Measurements from ENCODE around the gene IRF7. TPM values are rescaled to one million over a fixed set of nuclear protein-coding genes. Genes with fewer than 3 reads are reported as not detected.
"Not testable (repeated sequence)": the region's sequence is repeated elsewhere in the genome, so short reads cannot be mapped to it uniquely, and the experiment has no call there.

The IRF7 gene
- total RNA-seq, 2 experiments from 2014 or later, result 160 to 165 TPM

DNA sequence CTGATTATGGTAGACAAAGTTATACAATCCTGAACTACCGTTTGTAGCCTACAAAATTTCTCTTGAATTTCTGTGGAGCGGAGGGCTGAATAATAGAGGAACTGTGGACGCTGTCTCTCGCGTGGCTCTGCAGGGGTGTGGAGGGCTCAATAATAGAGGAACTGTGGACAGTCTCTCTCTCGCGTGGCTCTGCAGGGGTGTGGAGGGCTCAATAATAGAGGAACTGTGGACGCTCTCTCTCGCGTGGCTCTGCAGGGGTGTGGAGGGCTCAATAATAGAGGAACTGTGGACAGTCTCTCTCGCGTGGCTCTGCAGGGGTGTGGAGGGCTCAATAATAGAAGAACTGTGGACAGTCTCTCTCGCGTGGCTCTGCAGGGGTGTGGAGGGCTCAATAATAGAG lies 37.4 kb upstream of the IRF7 start:
- H3K4me3 Mint-ChIP-seq; ATAC-seq (ENCODE audit: low read depth); H3K36me3 Mint-ChIP-seq; H3K27ac Mint-ChIP-seq; POLR2A ChIA-PET; DNase-seq; H3K9me3 Mint-ChIP-seq; H3K27me3 Mint-ChIP-seq; H3K4me1 Mint-ChIP-seq: not testable (repeated sequence)

- no peak for ATAC-seq (ENCODE audit: low read depth)
Observed at GRCh38 chr11:650482-650881, 34.7 kb upstream of the IRF7 start.

DNA sequence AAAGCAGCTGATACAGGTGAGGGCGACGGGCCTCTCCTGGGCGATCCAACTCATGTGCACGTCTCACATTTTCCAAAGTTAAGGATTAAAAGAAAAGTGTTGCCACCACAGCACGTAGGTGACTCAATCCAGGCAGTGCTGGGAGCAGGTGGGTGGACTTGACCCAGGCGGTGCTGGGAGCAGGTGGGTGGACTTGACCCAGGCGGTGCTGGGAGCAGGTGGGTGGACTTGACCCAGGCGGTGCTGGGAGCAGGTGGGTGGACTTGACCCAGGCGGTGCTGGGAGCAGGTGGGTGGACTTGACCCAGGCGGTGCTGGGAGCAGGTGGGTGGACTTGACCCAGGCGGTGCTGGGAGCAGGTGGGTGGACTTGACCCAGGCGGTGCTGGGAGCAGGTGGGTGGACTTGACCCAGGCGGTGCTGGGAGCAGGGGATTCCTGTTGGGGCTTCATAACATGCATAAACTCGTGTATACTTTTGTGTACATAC lies 32.0 kb upstream of the IRF7 start:
- H3K4me3 Mint-ChIP-seq; H3K36me3 Mint-ChIP-seq; POLR2A ChIA-PET; H3K9me3 Mint-ChIP-seq; ATAC-seq (ENCODE audit: low read depth); DNase-seq; H3K27me3 Mint-ChIP-seq; H3K27ac Mint-ChIP-seq; H3K4me1 Mint-ChIP-seq: not testable (repeated sequence)

More at GRCh38 chr11:650482-650881, 34.7 kb upstream of the IRF7 start:
- Mint-ChIP-seq H3K9me3 (no peaks in the 10 kb centered on the region), H3K36me3 (peaks cover 7% of the 10 kb centered on the region), H3K4me3 (no peak overlapping the region), H3K27me3 (no peaks in the 10 kb centered on the region), H3K27ac (no peak overlapping the region), H3K4me1 (no peaks in the 10 kb centered on the region)
- POLR2A ChIA-PET, result no interaction called here
- no peak for DNase-seq

GRCh38 chr11:646214-646613 lies 30.5 kb upstream of the IRF7 start:
- ATAC-seq (ENCODE audit: low read depth) (no peak), DNase-seq (no peak)
- POLR2A ChIA-PET, result interaction anchor here (0.5 to 1.1 kb wide), 3 partner anchors 30 to 399 kb away, joined by 3 read pairs; partner anchors contain the start of gene IRF7
- H3K9me3 Mint-ChIP-seq, result no peaks in the 10 kb centered on the region
- H3K4me1 Mint-ChIP-seq, result peaks cover 1% of the 10 kb centered on the region
- no peak overlapping the region for H3K4me3 Mint-ChIP-seq
- H3K27me3 Mint-ChIP-seq, result no peaks in the 10 kb centered on the region
- H3K36me3 Mint-ChIP-seq, result peaks cover 2% of the 10 kb centered on the region
- H3K27ac Mint-ChIP-seq, result no peak overlapping the region

DNA sequence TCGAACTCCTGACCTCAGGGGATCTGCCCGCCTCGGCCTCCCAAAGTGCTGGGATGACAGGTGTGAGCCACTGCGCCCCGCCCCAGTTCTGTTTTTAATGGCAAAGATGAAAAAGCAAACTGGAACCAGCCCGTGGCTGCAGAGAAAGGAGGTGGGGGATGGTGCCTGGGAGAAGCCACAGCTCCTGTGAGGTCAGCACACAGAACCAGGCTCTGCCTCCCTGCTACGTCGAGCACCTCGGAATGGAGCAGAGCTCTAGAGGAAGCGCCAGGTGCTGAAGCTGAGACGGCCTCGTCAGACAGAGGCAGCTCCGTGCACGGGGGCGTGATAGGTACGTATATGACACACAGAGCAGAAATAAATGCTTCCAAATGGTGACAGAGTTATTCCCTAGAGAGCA lies 29.8 kb upstream of the IRF7 start:
- peak overlapping the region; percentile 65 for H3K27ac Mint-ChIP-seq
- H3K4me1 Mint-ChIP-seq, result peaks cover 1% of the 10 kb centered on the region
- DNase-seq (no peak), ATAC-seq (ENCODE audit: low read depth) (no peak)
- no peaks in the 10 kb centered on the region for H3K9me3 Mint-ChIP-seq
- POLR2A ChIA-PET, result no interaction called here
- H3K4me3 Mint-ChIP-seq, result no peak overlapping the region
- H3K27me3 Mint-ChIP-seq, result no peaks in the 10 kb centered on the region
- H3K36me3 Mint-ChIP-seq, result peaks cover 2% of the 10 kb centered on the region

DNA sequence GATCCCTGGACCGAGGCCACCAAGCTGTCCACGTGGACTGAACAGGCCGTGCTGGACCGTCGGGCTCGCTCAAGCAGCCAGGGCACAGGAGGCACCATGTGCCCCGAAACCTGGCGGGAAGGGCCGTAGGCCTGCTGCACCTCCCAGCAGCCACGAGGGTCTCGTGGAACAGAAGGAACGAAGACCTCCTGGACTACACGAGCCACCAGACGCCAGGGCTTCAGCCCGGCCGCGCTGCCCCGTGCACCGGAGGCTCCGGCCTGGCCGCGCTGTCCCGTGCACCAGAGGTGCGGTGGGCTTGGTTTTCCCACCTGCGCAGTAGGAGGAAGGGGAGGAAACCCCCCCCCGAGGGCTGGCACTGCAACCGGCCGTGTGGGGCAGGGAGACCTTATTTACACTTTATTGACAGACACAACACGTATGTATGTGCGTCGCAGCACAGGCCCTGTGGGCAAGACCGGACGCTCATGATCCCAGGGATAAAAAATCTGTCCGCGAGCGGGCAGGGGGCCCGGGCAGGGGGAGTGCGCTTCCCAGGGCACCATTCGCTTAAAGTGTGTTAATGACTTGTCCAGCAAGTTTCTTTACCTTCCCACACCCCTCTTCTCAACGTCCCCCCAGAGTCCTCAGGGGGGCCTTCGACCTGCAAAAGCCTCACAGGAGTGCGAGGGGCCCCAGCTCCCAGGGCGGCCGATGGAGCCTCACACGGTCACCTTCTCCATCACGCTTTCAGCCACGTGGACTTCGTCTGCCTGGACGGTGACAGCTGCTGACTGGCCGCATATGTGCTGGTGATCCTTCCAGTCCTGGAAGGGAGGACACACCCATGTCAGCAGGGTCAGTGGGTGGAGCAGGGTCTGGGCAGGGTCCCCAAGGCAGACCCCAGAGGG lies 28.3 kb upstream of the IRF7 start:
- Mint-ChIP-seq H3K27ac (no peak overlapping the region), H3K4me3 (no peak overlapping the region)
- ATAC-seq (ENCODE audit: low read depth), result no peak

GRCh38 chr11:643366-643765 lies 27.6 kb upstream of the IRF7 start:
- DNase-seq, result peak; percentile 24
- POLR2A ChIA-PET, result interaction anchor here (1.2 kb wide), 1 partner anchor 8 kb away, joined by 5 read pairs; no protein-coding TSS in a partner anchor
- no peak for ATAC-seq (ENCODE audit: low read depth)
- no peak overlapping the region for H3K4me3 Mint-ChIP-seq
- peaks cover 5% of the 10 kb centered on the region for H3K4me1 Mint-ChIP-seq
- peaks cover 12% of the 10 kb centered on the region for H3K27me3 Mint-ChIP-seq
- peaks cover 5% of the 10 kb centered on the region for H3K36me3 Mint-ChIP-seq
- H3K27ac Mint-ChIP-seq, result no peak overlapping the region
- no peaks in the 10 kb centered on the region for H3K9me3 Mint-ChIP-seq

More for the DNA sequence above, 28.3 kb upstream of the IRF7 start:
- Mint-ChIP-seq H3K9me3 (no peaks in the 10 kb centered on the region), H3K27me3 (peaks cover 5% of the 10 kb centered on the region), H3K4me1 (peaks cover 3% of the 10 kb centered on the region), H3K36me3 (peaks cover 2% of the 10 kb centered on the region)
- POLR2A ChIA-PET, result interaction anchor here (1.2 kb wide), 1 partner anchor 7 kb away, joined by 5 read pairs; no protein-coding TSS in a partner anchor
- DNase-seq, result no peak

DNA sequence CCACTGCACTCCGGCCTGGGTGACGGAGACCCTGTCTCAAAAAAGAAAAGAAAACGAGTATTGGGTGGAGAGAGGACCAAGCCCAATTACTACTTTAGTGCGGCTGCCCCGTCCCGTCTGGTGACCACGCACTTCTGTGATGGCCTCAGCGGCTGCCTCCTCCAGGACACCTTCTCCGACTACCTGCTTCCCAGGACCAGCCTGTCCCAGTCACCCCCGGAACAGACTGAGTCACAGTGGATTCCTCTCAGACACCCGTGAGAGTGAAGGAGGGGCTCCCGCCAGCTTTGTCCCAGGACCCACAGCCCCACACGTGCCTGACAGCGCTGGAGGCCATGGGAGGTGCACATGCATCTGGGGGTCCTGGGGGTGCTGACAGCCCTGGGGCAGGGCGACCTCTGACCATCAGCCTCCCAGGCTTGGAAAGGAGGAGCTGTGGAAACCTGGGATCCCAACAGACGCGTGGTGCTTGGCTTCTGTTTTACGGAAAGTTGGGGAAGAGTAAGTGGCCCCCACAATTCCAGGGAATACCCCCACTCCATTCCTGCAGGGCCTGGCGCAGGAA lies 26.1 kb upstream of the IRF7 start:
- Mint-ChIP-seq H3K9me3 (no peaks in the 10 kb centered on the region), H3K4me3 (no peak overlapping the region)
- POLR2A ChIA-PET, result interaction anchor here (1.2 kb wide), 1 partner anchor 28 kb away, joined by 4 read pairs; no protein-coding TSS in a partner anchor

GRCh38 chr11:640021-640706 lies 24.4 kb upstream of the IRF7 start:
- H3K4me1 Mint-ChIP-seq, result peaks cover 9% of the 10 kb centered on the region
- H3K9me3 Mint-ChIP-seq, result no peaks in the 10 kb centered on the region
- POLR2A ChIA-PET, result interaction anchor here (1.2 kb wide), 1 partner anchor 11 kb away, joined by 3 read pairs; no protein-coding TSS in a partner anchor
- no peak overlapping the region for H3K4me3 Mint-ChIP-seq
- no peak overlapping the region for H3K27ac Mint-ChIP-seq
- peaks cover 29% of the 10 kb centered on the region for H3K27me3 Mint-ChIP-seq
- peaks cover 4% of the 10 kb centered on the region for H3K36me3 Mint-ChIP-seq
- DNase-seq (no peak), ATAC-seq (ENCODE audit: low read depth) (no peak)

More for the DNA sequence above, 26.1 kb upstream of the IRF7 start:
- H3K27ac Mint-ChIP-seq, result no peak overlapping the region
- peaks cover 19% of the 10 kb centered on the region for H3K27me3 Mint-ChIP-seq
- ATAC-seq (ENCODE audit: low read depth) (no peak), DNase-seq (peak; percentile 28)
- peaks cover 9% of the 10 kb centered on the region for H3K4me1 Mint-ChIP-seq
- peaks cover 4% of the 10 kb centered on the region for H3K36me3 Mint-ChIP-seq

GRCh38 chr11:639332-639955 lies 23.7 kb upstream of the IRF7 start:
- ATAC-seq (ENCODE audit: low read depth), result no peak
- Mint-ChIP-seq H3K27me3 (peaks cover 29% of the 10 kb centered on the region), H3K36me3 (peaks cover 4% of the 10 kb centered on the region), H3K27ac (no peak overlapping the region), H3K9me3 (no peaks in the 10 kb centered on the region), H3K4me3 (no peak overlapping the region), H3K4me1 (peaks cover 9% of the 10 kb centered on the region)
- POLR2A ChIA-PET, result no interaction called here
- DNase-seq, result no peak

DNA sequence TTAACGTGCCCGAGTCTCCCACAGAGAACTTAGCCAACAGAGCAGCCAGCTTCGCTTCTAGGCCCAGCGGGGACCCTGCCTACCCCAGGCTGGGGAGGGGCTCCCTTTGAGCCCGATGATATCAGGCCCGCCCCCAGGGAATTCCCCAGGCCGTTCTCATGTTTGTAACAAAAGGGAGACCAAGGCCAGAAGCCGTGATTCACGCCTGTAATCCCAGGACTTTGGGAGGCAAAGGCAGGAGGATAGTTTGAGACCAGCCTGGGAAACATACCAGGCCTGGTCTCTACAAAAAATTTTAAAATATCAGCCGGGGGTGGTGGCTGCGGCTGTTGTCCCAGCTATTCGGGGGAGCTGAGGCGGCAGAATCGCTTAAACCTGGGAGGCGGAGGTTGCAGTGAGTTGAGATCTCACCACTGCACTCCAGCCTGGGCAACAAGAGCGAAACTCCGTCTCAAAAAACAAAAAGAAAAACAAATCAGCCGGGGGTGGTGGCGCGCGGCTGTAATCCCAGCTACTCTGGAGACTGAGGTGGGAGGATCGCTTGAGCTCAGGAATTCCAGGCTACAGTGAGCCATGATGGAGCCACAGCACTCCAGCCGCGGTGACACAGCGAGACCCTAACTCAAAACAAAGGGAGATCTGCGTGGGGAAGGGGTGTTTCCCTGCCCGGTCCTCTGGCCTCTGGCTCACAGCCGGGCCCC lies 23.0 kb upstream of the IRF7 start:
- no peak for DNase-seq
- no peak for ATAC-seq (ENCODE audit: low read depth)
- POLR2A ChIA-PET, result interaction anchor here (0.6 to 1.2 kb wide), 2 partner anchors 23 to 129 kb away, joined by 3 to 4 read pairs; partner anchors contain the start of gene IRF7
- H3K27me3 Mint-ChIP-seq, result peaks cover 29% of the 10 kb centered on the region
- no peak overlapping the region for H3K4me3 Mint-ChIP-seq
- H3K27ac Mint-ChIP-seq, result no peak overlapping the region
- no peaks in the 10 kb centered on the region for H3K9me3 Mint-ChIP-seq
- peaks cover 9% of the 10 kb centered on the region for H3K4me1 Mint-ChIP-seq
- H3K36me3 Mint-ChIP-seq, result peaks cover 4% of the 10 kb centered on the region
